Measurements from ENCODE around the gene HEBP2. TPM values are rescaled to one million over a fixed set of nuclear protein-coding genes. Genes with fewer than 3 reads are reported as not detected.

Gene HEBP2
- total RNA-seq, 1 donor from 2014 or later = 63.9 TPM

GRCh38 chr6:138396709-138397108 is 7.3 kb upstream of the HEBP2 start:
- DNase-seq (ENCODE audit: extremely low read depth, low read depth, low spot score) = no peak

DNA sequence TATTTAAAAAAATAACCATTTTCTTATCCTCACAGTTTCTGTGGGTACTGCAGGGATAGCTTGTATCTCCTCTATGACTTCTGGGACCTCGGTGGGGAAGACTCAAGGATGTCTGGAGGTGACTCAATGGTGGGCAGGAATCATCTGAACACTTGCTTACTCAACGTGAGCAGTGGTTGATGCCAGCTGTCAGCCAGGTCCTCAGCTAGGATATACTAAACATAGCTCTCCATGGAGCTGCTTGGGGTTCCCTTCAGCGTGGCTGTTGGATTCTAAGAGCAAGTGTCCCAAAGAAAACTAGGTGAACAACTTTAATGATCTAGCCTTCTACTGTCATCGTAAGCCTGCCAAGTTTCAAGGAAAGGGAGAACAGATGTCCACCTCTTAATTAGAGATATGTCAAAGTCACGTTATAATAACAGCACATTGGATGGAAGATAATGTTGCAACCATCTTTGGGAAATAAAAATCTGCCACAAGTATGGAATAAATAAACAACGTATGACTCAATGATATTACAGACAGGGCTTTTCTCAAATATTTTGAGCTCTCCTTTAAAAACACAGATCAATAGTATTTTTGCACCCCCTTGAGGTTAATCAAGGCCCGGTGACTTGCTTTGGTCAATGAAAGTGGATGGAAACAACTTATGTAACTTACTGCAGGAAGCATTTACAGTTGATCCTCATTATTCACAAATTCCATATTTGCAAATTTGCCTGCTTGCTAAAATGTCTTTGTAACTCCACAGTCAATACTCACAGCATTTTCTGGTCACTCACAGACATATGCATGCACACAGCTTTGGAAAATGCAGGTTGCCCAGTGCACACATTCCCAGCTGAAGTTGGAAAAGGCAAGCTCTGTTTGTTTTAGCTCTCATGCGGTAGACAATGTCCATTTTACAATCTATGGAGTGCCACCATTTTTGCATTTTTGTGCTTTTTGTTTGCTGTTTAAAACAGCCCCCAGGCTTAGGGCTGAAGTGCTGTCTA is 6.6 kb upstream of the HEBP2 start:
- DNase-seq (ENCODE audit: extremely low read depth, low read depth, low spot score) = no peak

DNA sequence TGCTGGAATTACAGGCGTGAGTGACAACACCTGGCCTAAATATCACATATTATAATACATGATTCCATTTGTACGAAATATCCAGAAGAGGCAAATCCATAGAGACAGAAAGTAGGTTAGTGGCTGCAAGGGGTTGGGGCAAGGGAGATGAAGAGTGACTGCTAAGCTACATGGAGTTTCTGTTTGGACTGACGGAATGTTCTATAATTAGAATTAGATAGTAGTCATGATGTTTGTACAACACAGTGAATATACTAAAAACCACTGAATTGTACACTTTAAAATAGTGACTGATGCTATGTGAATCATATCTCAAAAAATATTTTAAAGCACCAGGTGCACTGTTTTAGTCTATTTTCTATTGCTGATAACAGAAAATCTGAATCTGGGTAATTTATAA is 3.7 kb upstream of the HEBP2 start:
- DNase-seq (ENCODE audit: extremely low read depth, low read depth, low spot score) = no peak

DNA sequence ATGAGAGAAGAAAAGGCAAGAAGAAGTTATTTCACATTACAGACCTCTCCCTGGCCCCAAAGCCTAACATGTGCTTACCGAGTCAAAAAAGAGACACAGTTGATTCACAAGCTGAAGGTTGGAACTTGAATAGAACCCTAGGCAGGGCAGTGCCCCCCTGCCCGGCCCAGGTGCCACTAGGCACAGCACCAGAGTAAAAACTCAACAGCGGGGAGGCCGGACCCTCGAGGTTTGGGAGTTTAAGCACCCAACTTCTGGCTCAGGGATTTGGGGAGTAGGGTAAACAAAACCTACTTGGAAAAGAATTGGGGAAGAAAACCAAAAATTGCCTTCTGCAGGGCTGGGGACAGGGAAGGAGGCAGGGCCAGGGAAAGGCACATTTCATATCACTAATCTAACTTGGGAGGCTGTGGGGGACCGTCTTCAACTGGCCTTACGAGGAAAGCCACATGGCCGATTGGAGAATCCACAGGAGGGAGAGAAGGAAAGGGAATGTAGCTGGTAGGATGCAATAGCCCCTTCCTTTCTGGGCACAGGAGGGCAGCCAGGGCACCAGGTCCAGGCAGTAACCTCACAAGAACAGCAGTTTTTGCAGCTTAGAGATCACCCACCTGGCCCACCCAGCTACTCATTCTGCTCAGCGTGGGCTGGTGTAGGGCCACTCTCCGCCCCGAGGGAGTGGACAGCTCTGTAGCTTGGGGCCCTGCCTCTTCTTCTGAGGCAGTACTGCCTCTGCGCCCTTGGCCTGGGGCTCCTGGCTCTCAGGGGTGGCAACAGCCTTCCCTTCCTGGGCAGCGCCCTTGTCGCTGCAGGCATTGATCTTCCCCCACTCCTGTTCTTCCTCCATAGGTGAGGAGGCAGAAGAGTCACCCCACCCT is 1.8 kb upstream of the HEBP2 start:
- no peak for DNase-seq (ENCODE audit: extremely low read depth, low read depth, low spot score)

GRCh38 chr6:138402838-138403187 is 1.2 kb upstream of the HEBP2 start:
- no peak for DNase-seq (ENCODE audit: extremely low read depth, low read depth, low spot score)

GRCh38 chr6:138403324-138403800 is 661 bp upstream of the HEBP2 start:
- DNase-seq (ENCODE audit: extremely low read depth, low read depth, low spot score) = no peak

- DNase-seq (ENCODE audit: extremely low read depth, low read depth, low spot score) = no peak
Measured at GRCh38 chr6:138404666-138405337, 779 bp downstream of the HEBP2 start.

GRCh38 chr6:138405816-138406413 is 1.9 kb downstream of the HEBP2 start:
- DNase-seq (ENCODE audit: extremely low read depth, low read depth, low spot score) = no peak

DNA sequence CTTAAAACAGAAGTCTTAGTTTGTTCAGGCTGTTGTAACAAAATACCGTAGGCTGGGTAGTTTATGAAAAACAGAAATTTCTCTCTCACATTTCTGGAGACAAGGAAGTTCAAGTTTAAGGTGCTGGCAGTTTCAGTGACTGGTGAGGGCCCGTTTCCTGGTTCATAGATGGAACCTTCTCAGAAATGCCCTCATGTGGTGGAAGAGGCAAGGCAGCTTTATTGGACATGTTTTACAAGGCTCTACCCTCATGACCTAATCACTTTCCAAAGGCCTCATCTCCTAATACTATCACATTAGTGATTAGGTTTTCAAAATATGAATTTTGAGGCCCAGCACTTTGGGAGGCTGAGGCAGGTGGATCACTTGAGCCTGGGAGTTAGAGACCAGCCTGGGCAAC is 2.4 kb downstream of the HEBP2 start:
- DNase-seq (ENCODE audit: extremely low read depth, low read depth, low spot score) = no peak

- DNase-seq (ENCODE audit: extremely low read depth, low read depth, low spot score) = no peak
Measured at GRCh38 chr6:138410048-138410735, 6.2 kb downstream of the HEBP2 start.

DNA sequence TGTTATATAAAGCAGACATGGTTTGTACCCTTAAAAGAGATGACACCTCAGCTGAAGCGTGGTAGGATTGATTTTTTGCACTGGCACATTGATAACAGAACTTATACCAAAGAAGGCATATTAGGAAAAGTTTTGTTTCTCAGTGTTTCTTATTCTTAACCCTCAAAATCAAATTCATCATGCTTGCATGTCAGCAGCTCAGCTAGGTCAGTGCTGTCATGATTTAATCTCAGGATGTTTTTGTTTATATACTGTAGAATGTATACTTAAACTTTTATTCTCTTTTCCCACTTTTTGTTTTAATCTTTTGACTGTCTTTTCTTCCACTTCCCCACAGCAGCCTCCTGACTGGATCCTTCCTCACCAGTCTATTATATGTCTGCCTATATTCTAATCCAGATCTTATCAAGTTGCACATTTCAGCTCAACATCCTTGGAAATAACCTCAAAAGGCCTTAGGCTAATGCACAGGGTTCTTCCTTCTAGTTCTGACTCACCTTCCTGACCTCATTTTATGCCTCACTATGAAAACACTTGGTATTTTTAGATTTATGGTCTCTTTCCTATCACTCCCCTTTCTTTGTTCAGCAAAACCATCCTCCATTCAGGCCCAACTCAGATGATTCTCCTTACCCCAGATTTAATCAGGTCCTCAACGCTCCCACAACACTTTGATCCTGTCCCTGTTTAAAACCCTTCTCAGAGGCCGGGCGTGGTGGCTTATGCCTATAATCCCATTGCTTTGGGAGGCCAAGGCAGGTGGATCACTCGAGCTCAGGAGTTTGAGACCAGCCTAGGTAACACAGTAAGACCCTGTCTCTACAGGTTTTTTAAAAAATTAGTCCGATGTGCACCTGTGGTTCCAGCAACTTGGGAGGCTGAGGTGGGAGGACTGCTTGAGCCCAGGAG is 7.2 kb downstream of the HEBP2 start:
- peak; percentile 75 for DNase-seq (ENCODE audit: extremely low read depth, low read depth, low spot score)

- no peak for DNase-seq (ENCODE audit: extremely low read depth, low read depth, low spot score)
Measured at GRCh38 chr6:138415125-138415524, 11.1 kb downstream of the HEBP2 start.

DNA sequence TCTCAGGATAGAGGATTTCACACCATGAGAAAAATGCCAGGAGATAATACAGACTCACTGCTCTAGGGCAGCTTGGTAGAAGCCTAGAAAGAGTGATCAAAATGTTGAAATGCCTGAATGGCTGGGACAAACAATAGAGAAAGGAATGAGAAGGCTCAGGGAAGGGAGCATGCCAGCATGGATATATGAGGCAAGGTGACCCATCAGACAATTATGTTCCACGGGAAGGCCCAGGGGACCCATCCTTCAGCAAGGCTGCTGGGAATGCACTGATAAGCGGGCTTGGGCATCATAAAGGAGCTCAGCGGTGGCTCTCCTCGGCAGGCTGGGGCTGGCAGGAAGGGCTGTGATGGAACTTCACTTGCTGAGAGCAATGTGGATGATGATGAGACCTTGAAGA is 12.2 kb downstream of the HEBP2 start:
- no peak for DNase-seq (ENCODE audit: extremely low read depth, low read depth, low spot score)

DNA sequence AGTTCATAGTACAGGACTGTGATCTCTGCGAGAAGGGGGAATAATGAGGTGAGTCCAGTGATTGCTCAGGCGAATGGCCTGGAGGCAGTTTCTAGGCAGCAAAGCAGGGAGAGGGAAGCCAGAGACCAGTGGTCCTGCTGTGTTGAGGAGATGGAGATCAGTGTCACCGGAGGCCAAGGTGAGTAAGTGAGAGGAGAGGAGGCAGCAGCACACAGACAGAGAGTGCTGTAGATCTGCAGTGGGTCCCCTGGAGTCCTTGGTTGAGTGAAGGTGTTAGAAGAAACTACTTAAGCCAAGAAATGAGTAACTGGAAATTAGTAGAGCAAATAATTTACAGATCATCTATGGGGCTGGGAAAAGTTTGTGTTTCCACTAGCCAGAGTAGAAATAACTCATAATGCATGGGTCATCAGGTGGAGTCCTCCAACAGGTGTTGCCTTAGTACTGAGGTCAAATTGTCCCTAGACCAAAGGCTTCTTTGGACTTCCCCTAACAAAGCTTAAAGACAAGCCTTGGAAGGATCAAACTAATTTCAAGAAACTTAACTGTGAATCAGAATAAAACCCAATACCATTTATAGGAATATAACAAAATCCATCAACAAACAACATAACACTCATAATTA is 13.6 kb downstream of the HEBP2 start:
- no peak for DNase-seq (ENCODE audit: extremely low read depth, low read depth, low spot score)

GRCh38 chr6:138418118-138418742 is 14.2 kb downstream of the HEBP2 start:
- no peak for DNase-seq (ENCODE audit: extremely low read depth, low read depth, low spot score)

DNA sequence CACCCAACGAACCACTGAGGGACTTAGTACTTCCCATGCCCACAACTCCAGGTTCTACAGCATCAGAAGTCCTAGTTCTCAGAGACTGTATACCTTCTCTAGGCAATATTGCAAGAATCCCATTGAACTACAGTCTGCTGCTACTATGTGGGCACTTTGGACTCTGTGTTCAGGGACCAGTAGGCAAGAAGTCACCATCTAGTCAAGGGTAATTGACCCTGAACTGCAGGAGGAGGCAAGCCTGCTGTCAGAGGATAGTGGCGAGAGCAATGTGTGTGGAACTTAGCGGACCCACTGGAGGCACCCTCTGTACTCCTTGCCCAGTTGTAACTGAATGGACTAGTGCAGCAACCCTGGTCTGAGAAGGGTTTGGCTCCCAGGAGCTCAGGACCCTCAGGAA is 15.7 kb downstream of the HEBP2 start:
- no peak for DNase-seq (ENCODE audit: extremely low read depth, low read depth, low spot score)

GRCh38 chr6:138420356-138420755 is 16.3 kb downstream of the HEBP2 start:
- DNase-seq (ENCODE audit: extremely low read depth, low read depth, low spot score) = no peak

DNA sequence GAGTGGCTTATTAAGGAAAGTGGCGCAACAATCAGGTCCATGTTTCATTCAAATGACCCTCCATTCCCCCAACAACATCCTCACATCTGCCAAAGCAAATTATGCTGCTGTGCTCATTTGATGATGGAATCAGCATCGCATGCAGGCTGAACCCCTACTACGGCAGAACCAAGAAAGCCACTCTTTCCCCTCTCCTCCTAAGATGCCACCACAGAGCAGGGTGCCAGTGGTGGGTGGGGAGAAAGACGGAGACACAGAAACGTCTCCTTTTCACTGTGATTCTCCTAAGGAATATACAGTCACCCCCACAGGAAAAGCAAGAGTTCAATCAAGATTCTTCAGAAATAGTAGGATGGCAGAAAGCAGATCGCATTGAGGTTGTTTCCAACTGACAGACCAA is 17.1 kb downstream of the HEBP2 start:
- no peak for DNase-seq (ENCODE audit: extremely low read depth, low read depth, low spot score)

Data from glomerular endothelial cell (primary cell).